IgD-negative memory B cell (primary cell): ENCODE results near the gene GNMT. TPM values are rescaled to one million over a fixed set of nuclear protein-coding genes. Genes with fewer than 3 reads are reported as not detected.
A peak's percentile ranks its signal among the peaks of the same experiment; 100 is the strongest.
"Not testable (repeated sequence)": the region's sequence is repeated elsewhere in the genome, so short reads cannot be mapped to it uniquely, and the experiment has no call there.

Experiments
- H3K27ac Mint-ChIP-seq, 3 donors: one replicate each; pipeline ENCODE4 v1.8.0; 2020 to 2022; ENCODE audit warnings: mild to moderate bottlenecking in 3 of 3, mixed read lengths in 3 of 3, moderate library complexity in 1 of 3
- H3K27me3 Mint-ChIP-seq: one replicate; pipeline ENCODE4 v1.8.0; 2021; ENCODE audit warnings: mixed read lengths
- H3K36me3 Mint-ChIP-seq: one replicate; pipeline ENCODE4 v1.8.0; 2020; ENCODE audit warnings: mild to moderate bottlenecking, mixed read lengths
- H3K4me1 Mint-ChIP-seq, 3 donors: one replicate each; pipeline ENCODE4 v1.8.0; 2020 to 2022; ENCODE audit warnings: mixed read lengths in 3 of 3, mild to moderate bottlenecking in 1 of 3
- H3K4me3 Mint-ChIP-seq, 4 donors: one replicate each; pipeline ENCODE4 v1.8.0; 2020 to 2022; ENCODE audit warnings: mild to moderate bottlenecking in 4 of 4, mixed read lengths in 4 of 4, moderate library complexity in 3 of 4
- H3K9me3 Mint-ChIP-seq, 3 donors: one replicate each; pipeline ENCODE4 v1.8.0; 2020 to 2021; ENCODE audit warnings: mixed read lengths in 3 of 3, mild to moderate bottlenecking in 1 of 3
- polyA plus RNA-seq: library from polyadenylated mRNA; unstranded; fragments of 300-500 nt; fragmentation: Illumina TruSeq; gene quantifications from one replicate; pipeline ENCODE4 v1.2.3, GENCODE V29; 2021

Gene GNMT
- polyA plus RNA-seq, 1 donor from 2014 or later = 1.2 TPM

GRCh38 chr6:42936398-42936797, 24.2 kb upstream of the GNMT start:
- Mint-ChIP-seq H3K36me3 (peaks cover 3% of the 10 kb centered on the region), H3K27me3 (no peaks in the 10 kb centered on the region), H3K4me1 (peaks cover 24 to 42% (median 33%) of the 10 kb centered on the region in 3 donors), H3K4me3 (no peak overlapping the region), H3K27ac (peak overlapping the region; percentile 27 to 84 (median 48)), H3K9me3 (no peaks in the 10 kb centered on the region)

GRCh38 chr6:42937548-42938427, 22.8 kb upstream of the GNMT start:
- no peaks in the 10 kb centered on the region for H3K9me3 Mint-ChIP-seq
- peaks cover 13 to 31% (median 22%) of the 10 kb centered on the region in 3 donors for H3K4me1 Mint-ChIP-seq
- peaks cover 3% of the 10 kb centered on the region for H3K36me3 Mint-ChIP-seq
- peak overlapping the region in 2 of 3 donors; percentile 2 to 72 for H3K27ac Mint-ChIP-seq
- H3K27me3 Mint-ChIP-seq = no peaks in the 10 kb centered on the region
- H3K4me3 Mint-ChIP-seq = peak overlapping the region in 1 of 4 donors; percentile 47

- Mint-ChIP-seq H3K4me3 (no peak overlapping the region), H3K4me1 (peaks cover 7 to 25% (median 16%) of the 10 kb centered on the region in 3 donors), H3K36me3 (peaks cover 3% of the 10 kb centered on the region), H3K27me3 (no peaks in the 10 kb centered on the region), H3K27ac (no peak overlapping the region), H3K9me3 (no peaks in the 10 kb centered on the region)
Observed at GRCh38 chr6:42938428-42938796, 22.1 kb upstream of the GNMT start.

GRCh38 chr6:42938987-42939809, 21.4 kb upstream of the GNMT start:
- Mint-ChIP-seq H3K4me3 (no peak overlapping the region), H3K4me1 (peaks cover 5 to 18% (median 9%) of the 10 kb centered on the region in 3 donors), H3K27me3 (no peaks in the 10 kb centered on the region), H3K36me3 (peaks cover 3% of the 10 kb centered on the region), H3K9me3 (no peaks in the 10 kb centered on the region), H3K27ac (no peak overlapping the region)

- Mint-ChIP-seq H3K9me3 (no peaks in the 10 kb centered on the region), H3K27ac (peak overlapping the region in 1 of 3 donors; percentile 83), H3K27me3 (no peaks in the 10 kb centered on the region), H3K4me3 (no peak overlapping the region), H3K4me1 (peaks cover 5 to 14% (median 8%) of the 10 kb centered on the region in 3 donors), H3K36me3 (peaks cover 3% of the 10 kb centered on the region)
Observed at GRCh38 chr6:42939810-42940167, 20.8 kb upstream of the GNMT start.

GRCh38 chr6:42940493-42941045, 20.0 kb upstream of the GNMT start:
- no peaks in the 10 kb centered on the region for H3K27me3 Mint-ChIP-seq
- peaks cover 3% of the 10 kb centered on the region for H3K36me3 Mint-ChIP-seq
- H3K9me3 Mint-ChIP-seq = no peaks in the 10 kb centered on the region
- H3K27ac Mint-ChIP-seq = peak overlapping the region in 2 of 3 donors; percentile 64 to 83
- H3K4me1 Mint-ChIP-seq = peaks cover 5 to 10% (median 5%) of the 10 kb centered on the region in 3 donors
- H3K4me3 Mint-ChIP-seq = no peak overlapping the region

GRCh38 chr6:42941356-42941755, 19.2 kb upstream of the GNMT start:
- not testable (repeated sequence) for H3K4me1 Mint-ChIP-seq, H3K27me3 Mint-ChIP-seq, H3K9me3 Mint-ChIP-seq, H3K4me3 Mint-ChIP-seq, H3K36me3 Mint-ChIP-seq, H3K27ac Mint-ChIP-seq

- no peaks in the 10 kb centered on the region for H3K9me3 Mint-ChIP-seq
- peaks cover 4 to 5% (median 4%) of the 10 kb centered on the region in 3 donors for H3K4me1 Mint-ChIP-seq
- no peaks in the 10 kb centered on the region for H3K36me3 Mint-ChIP-seq
- no peak overlapping the region for H3K4me3 Mint-ChIP-seq
- H3K27ac Mint-ChIP-seq = no peak overlapping the region
- no peaks in the 10 kb centered on the region for H3K27me3 Mint-ChIP-seq
Observed at GRCh38 chr6:42942444-42942843, 18.1 kb upstream of the GNMT start.

- Mint-ChIP-seq H3K27ac (no peak overlapping the region), H3K9me3 (no peaks in the 10 kb centered on the region), H3K27me3 (no peaks in the 10 kb centered on the region), H3K4me3 (no peak overlapping the region), H3K4me1 (peaks cover 0 to 3% (median 0%) of the 10 kb centered on the region in 3 donors), H3K36me3 (peaks cover 2% of the 10 kb centered on the region)
Observed at GRCh38 chr6:42947950-42948349, 12.6 kb upstream of the GNMT start.

GRCh38 chr6:42952389-42952788, 8.2 kb upstream of the GNMT start:
- Mint-ChIP-seq H3K36me3 (peaks cover 2% of the 10 kb centered on the region), H3K4me1 (peaks cover 0 to 3% (median 0%) of the 10 kb centered on the region in 3 donors), H3K4me3 (no peak overlapping the region), H3K27ac (no peak overlapping the region), H3K9me3 (no peaks in the 10 kb centered on the region), H3K27me3 (no peaks in the 10 kb centered on the region)

GRCh38 chr6:42954405-42954804, 6.1 kb upstream of the GNMT start:
- not testable (repeated sequence) for H3K4me3 Mint-ChIP-seq, H3K36me3 Mint-ChIP-seq, H3K27ac Mint-ChIP-seq, H3K27me3 Mint-ChIP-seq, H3K4me1 Mint-ChIP-seq, H3K9me3 Mint-ChIP-seq

- Mint-ChIP-seq H3K27ac (no peak overlapping the region), H3K4me1 (peaks cover 0 to 10% (median 3%) of the 10 kb centered on the region in 3 donors), H3K27me3 (no peaks in the 10 kb centered on the region), H3K4me3 (no peak overlapping the region), H3K36me3 (no peaks in the 10 kb centered on the region), H3K9me3 (no peaks in the 10 kb centered on the region)
Observed at GRCh38 chr6:42958125-42958524, 2.4 kb upstream of the GNMT start.

- H3K27ac Mint-ChIP-seq = peak overlapping the region in 1 of 3 donors; percentile 71
- H3K27me3 Mint-ChIP-seq = no peaks in the 10 kb centered on the region
- no peaks in the 10 kb centered on the region for H3K9me3 Mint-ChIP-seq
- H3K36me3 Mint-ChIP-seq = no peaks in the 10 kb centered on the region
- peak overlapping the region in 3 of 4 donors; percentile 80 to 91 (median 89) for H3K4me3 Mint-ChIP-seq
- peaks cover 0 to 10% (median 3%) of the 10 kb centered on the region in 3 donors for H3K4me1 Mint-ChIP-seq
Observed at GRCh38 chr6:42959917-42960242, 674 bp upstream of the GNMT start.

- Mint-ChIP-seq H3K4me3 (peak overlapping the region in 1 of 4 donors; percentile 89), H3K27me3 (no peaks in the 10 kb centered on the region), H3K27ac (no peak overlapping the region)
Observed at GRCh38 chr6:42961020-42961470, 491 bp downstream of the GNMT start.

GRCh38 chr6:42962096-42962495, 1.5 kb downstream of the GNMT start:
- Mint-ChIP-seq H3K27ac (no peak overlapping the region), H3K27me3 (no peaks in the 10 kb centered on the region), H3K9me3 (no peaks in the 10 kb centered on the region), H3K36me3 (peaks cover 4% of the 10 kb centered on the region), H3K4me1 (peaks cover 0 to 10% (median 3%) of the 10 kb centered on the region in 3 donors), H3K4me3 (peak overlapping the region in 1 of 4 donors; percentile 26)

More at GRCh38 chr6:42961020-42961470, 491 bp downstream of the GNMT start:
- Mint-ChIP-seq H3K4me1 (peaks cover 0 to 10% (median 3%) of the 10 kb centered on the region in 3 donors), H3K36me3 (no peaks in the 10 kb centered on the region), H3K9me3 (no peaks in the 10 kb centered on the region)
